CD4-positive, alpha-beta T cell (primary cell): ENCODE data around the gene GDPD4. TPM values are rescaled to one million over a fixed set of nuclear protein-coding genes. Genes with fewer than 3 reads are reported as not detected.
"Not testable (repeated sequence)": the region's sequence is repeated elsewhere in the genome, so short reads cannot be mapped to it uniquely, and the experiment has no call there.

ENCODE experiments used
- ATAC-seq: fragments of 200-7000 bp; cut with Tn5 transposase; one replicate; pipeline ENCODE4 v1.10.0; 2022; ENCODE audit warnings: mild to moderate bottlenecking; ENCODE audit not compliant: poor library complexity
- CTCF ChIA-PET: fragments of 350-600 bp; sonication (Branson Sonifier 250); formaldehyde crosslinking; loops from one replicate; lab custom pipeline; 2021; ENCODE audit warnings: antibody characterized with exemption, inconsistent platforms; lab: Charles Lee
- POLR2A ChIA-PET: fragments of 350-600 bp; sonication (Branson Sonifier 250); formaldehyde crosslinking; loops from one replicate; lab custom pipeline; 2021; ENCODE audit warnings: antibody characterized with exemption, inconsistent platforms; lab: Charles Lee
- DNase-seq, 14 experiments: peaks; one replicate each; pipeline ENCODE4 v3.0.0-alpha.2; 2013 to 2020; ENCODE audit warnings: mixed read lengths in 2 of 14
- H3K27ac ChIP-seq, 2 donors: one replicate each; pipeline versions ENCODE4 v1.5.1 to v1.7.0; 2013; ENCODE audit warnings: low read length in 2 of 2, low read depth in 1 of 2, mild to moderate bottlenecking in 1 of 2
- H3K27me3 ChIP-seq, 2 experiments: 1 replicate in 1 of 2; 2 replicates in 1 of 2; pipeline versions ENCODE4 v1.6.1 to v1.7.0; 2013; ENCODE audit warnings: low read length in 2 of 2, control low read depth in 1 of 2, mild to moderate bottlenecking in 1 of 2, moderate library complexity in 1 of 2; ENCODE audit not compliant: insufficient read depth in 2 of 2, control insufficient read depth in 1 of 2
- H3K36me3 ChIP-seq: one replicate; pipeline ENCODE4 v1.6.1; 2013; ENCODE audit warnings: low read length, control low read depth; ENCODE audit not compliant: insufficient read depth
- H3K4me1 ChIP-seq: one replicate; pipeline ENCODE4 v1.6.1; 2013; ENCODE audit warnings: low read length, control low read depth; ENCODE audit not compliant: insufficient read depth
- H3K4me3 ChIP-seq: one replicate; pipeline ENCODE4 v1.5.1; 2013; ENCODE audit warnings: mild to moderate bottlenecking, low read length, moderate library complexity
- H3K9me3 ChIP-seq, 2 experiments: 1 replicate in 1 of 2; 2 replicates in 1 of 2; pipeline versions ENCODE4 v1.6.1 to v1.7.0; 2013; ENCODE audit warnings: low read length in 2 of 2, mild to moderate bottlenecking in 2 of 2, control low read depth in 1 of 2, moderate library complexity in 1 of 2; ENCODE audit not compliant: control insufficient read depth in 1 of 2, insufficient read depth in 1 of 2
- H3K27ac Mint-ChIP-seq: one replicate; pipeline ENCODE4 v1.8.0; 2020; ENCODE audit warnings: mixed read lengths
- H3K27me3 Mint-ChIP-seq: one replicate; pipeline ENCODE4 v1.8.0; 2021; ENCODE audit warnings: mixed read lengths
- H3K36me3 Mint-ChIP-seq: one replicate; pipeline ENCODE4 v1.8.0; 2021; ENCODE audit warnings: low read depth, mixed read lengths
- H3K4me1 Mint-ChIP-seq: one replicate; pipeline ENCODE4 v1.8.0; 2021; ENCODE audit warnings: low read depth, mixed read lengths
- H3K4me3 Mint-ChIP-seq: one replicate; pipeline ENCODE4 v1.8.0; 2020; ENCODE audit warnings: mild to moderate bottlenecking, mixed read lengths
- H3K9me3 Mint-ChIP-seq: one replicate; pipeline ENCODE4 v1.8.0; 2020; ENCODE audit warnings: mixed read lengths
- intact Hi-C, 2 experiments: fragments of 100-400 bp; cut with DNase I in 1 of 2; cut with micrococcal nuclease in 1 of 2; formaldehyde crosslinking; loops; one replicate each; pipeline versions ENCODE4 v1.15.1 to v1.9.0; 2023 to 2025; cut with DNase I, micrococcal nuclease
- total RNA-seq, 174 experiments: library from RNA in 2 of 174; stranded (reverse) in 2 of 174; gene quantifications; one replicate each; pipeline ENCODE4 v1.2.3 and lab custom pipeline; 2021 to 2026
- TF ChIP-seq, protein P1 (sequence below): fragments of 200-600 bp; IDR thresholded peaks from one replicate; pipeline ENCODE4 v1.8.0; 2022; ENCODE audit warnings: antibody characterized with exemption, mild to moderate bottlenecking

Gene GDPD4
- total RNA-seq, 2 experiments from 2014 or later = not detected

- Histone ChIP-seq H3K27me3 (no peaks in the 10 kb centered on the region), H3K9me3 (no peaks in the 10 kb centered on the region), H3K27ac (no peak overlapping the region), H3K36me3 (no peaks in the 10 kb centered on the region), H3K4me1 (no peaks in the 10 kb centered on the region), H3K4me3 (no peak overlapping the region)
- ATAC-seq (no peak), DNase-seq (no peak)
- ChIA-PET POLR2A (no interaction called here), CTCF (no interaction called here)
- Mint-ChIP-seq H3K27me3 (no peaks in the 10 kb centered on the region), H3K27ac (no peak overlapping the region), H3K4me3 (no peak overlapping the region), H3K4me1 (no peaks in the 10 kb centered on the region), H3K9me3 (no peaks in the 10 kb centered on the region), H3K36me3 (no peaks in the 10 kb centered on the region)
- TF ChIP-seq, protein P1, sequence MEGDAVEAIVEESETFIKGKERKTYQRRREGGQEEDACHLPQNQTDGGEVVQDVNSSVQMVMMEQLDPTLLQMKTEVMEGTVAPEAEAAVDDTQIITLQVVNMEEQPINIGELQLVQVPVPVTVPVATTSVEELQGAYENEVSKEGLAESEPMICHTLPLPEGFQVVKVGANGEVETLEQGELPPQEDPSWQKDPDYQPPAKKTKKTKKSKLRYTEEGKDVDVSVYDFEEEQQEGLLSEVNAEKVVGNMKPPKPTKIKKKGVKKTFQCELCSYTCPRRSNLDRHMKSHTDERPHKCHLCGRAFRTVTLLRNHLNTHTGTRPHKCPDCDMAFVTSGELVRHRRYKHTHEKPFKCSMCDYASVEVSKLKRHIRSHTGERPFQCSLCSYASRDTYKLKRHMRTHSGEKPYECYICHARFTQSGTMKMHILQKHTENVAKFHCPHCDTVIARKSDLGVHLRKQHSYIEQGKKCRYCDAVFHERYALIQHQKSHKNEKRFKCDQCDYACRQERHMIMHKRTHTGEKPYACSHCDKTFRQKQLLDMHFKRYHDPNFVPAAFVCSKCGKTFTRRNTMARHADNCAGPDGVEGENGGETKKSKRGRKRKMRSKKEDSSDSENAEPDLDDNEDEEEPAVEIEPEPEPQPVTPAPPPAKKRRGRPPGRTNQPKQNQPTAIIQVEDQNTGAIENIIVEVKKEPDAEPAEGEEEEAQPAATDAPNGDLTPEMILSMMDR = no peak
- intact Hi-C loops = no loop called here
Measured at GRCh38 chr11:77303328-77303727, 1.8 kb upstream of the GDPD4 start.

DNA sequence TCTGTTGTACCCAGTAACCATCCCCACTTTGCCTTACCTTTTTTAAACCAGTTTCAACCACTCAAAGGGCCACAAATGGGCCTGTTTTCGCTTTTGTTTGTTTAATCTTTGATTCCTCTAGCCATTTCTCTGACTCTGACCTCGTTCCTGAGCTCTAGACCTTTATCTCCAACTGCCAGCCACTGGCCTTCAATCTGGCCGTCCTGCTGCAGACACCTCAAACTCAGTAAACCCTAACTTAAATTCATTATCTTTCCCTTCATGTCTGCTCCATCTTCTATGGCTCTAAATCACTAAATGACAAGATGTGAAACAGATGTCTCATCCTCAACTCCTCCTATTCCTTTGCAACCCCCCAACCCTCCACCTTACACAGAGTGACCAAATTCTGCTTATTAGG is 1.3 kb upstream of the GDPD4 start:
- Histone ChIP-seq H3K9me3 (no peaks in the 10 kb centered on the region), H3K27me3 (no peaks in the 10 kb centered on the region), H3K36me3 (no peaks in the 10 kb centered on the region), H3K27ac (no peak overlapping the region), H3K4me3 (no peak overlapping the region), H3K4me1 (no peaks in the 10 kb centered on the region)
- intact Hi-C loops = no loop called here
- ChIA-PET POLR2A (no interaction called here), CTCF (no interaction called here)
- TF ChIP-seq, protein P1 = no peak
- Mint-ChIP-seq H3K4me1 (no peaks in the 10 kb centered on the region), H3K4me3 (no peak overlapping the region), H3K9me3 (no peaks in the 10 kb centered on the region), H3K27ac (no peak overlapping the region), H3K27me3 (no peaks in the 10 kb centered on the region), H3K36me3 (no peaks in the 10 kb centered on the region)
- DNase-seq = no peak
- no peak for ATAC-seq

GRCh38 chr11:77300695-77301094 is 791 bp downstream of the GDPD4 start:
- Mint-ChIP-seq H3K36me3 (no peaks in the 10 kb centered on the region), H3K27me3 (no peaks in the 10 kb centered on the region), H3K4me1 (no peaks in the 10 kb centered on the region), H3K27ac (no peak overlapping the region), H3K9me3 (no peaks in the 10 kb centered on the region), H3K4me3 (no peak overlapping the region)
- Histone ChIP-seq H3K9me3 (no peaks in the 10 kb centered on the region), H3K27ac (no peak overlapping the region), H3K4me1 (no peaks in the 10 kb centered on the region), H3K36me3 (no peaks in the 10 kb centered on the region), H3K4me3 (no peak overlapping the region), H3K27me3 (no peaks in the 10 kb centered on the region)
- ChIA-PET CTCF (no interaction called here), POLR2A (no interaction called here)
- TF ChIP-seq, protein P1 = no peak
- DNase-seq (no peak), ATAC-seq (no peak)
- intact Hi-C loops = no loop called here

GRCh38 chr11:77300028-77300427 is 1.5 kb downstream of the GDPD4 start:
- H3K9me3 Mint-ChIP-seq, H3K4me3 Mint-ChIP-seq, H3K27me3 ChIP-seq, ATAC-seq, intact Hi-C loops, POLR2A ChIA-PET, H3K27me3 Mint-ChIP-seq, H3K27ac ChIP-seq, H3K4me3 ChIP-seq, H3K9me3 ChIP-seq, DNase-seq, H3K4me1 ChIP-seq, H3K27ac Mint-ChIP-seq, H3K36me3 ChIP-seq, H3K4me1 Mint-ChIP-seq, H3K36me3 Mint-ChIP-seq, CTCF ChIA-PET: not testable (repeated sequence)
